GM23338 (cell line): Measurements from ENCODE around the gene CCDC93. TPM values are rescaled to one million over a fixed set of nuclear protein-coding genes. Genes with fewer than 3 reads are reported as not detected.

Source experiments
- ATAC-seq: fragments of 200-7000 bp; cut with Tn5 transposase; 3 replicates; pipeline ENCODE4 v1.9.1; 2020
- DNase-seq: peaks from one replicate; pipeline ENCODE4 v3.0.0-alpha.2; 2015; ENCODE audit warnings: low spot score
- H2AFZ ChIP-seq: fragments of 200-600 bp; sonication (generic); 2 replicates; pipeline ENCODE4 v1.8.0; 2016; ENCODE audit warnings: antibody characterized with exemption, mild to moderate bottlenecking, moderate library complexity
- H3F3A ChIP-seq: fragments of 200-600 bp; sonication (generic); replicated peaks from 2 replicates; pipeline ENCODE4 v1.8.0; 2017; ENCODE audit warnings: antibody characterized with exemption, mixed run types, low read depth
- H3K27ac ChIP-seq: fragments of 200-600 bp; sonication (generic); 2 replicates; pipeline ENCODE4 v1.6.1; 2016; ENCODE audit warnings: low read depth
- H3K27me3 ChIP-seq: fragments of 200-600 bp; sonication (generic); 2 replicates; pipeline ENCODE4 v1.8.0; 2016; ENCODE audit warnings: mild to moderate bottlenecking, mixed run types, moderate library complexity; ENCODE audit not compliant: insufficient read depth
- H3K36me3 ChIP-seq: fragments of 200-600 bp; sonication (generic); 2 replicates; pipeline ENCODE4 v1.8.0; 2016; ENCODE audit warnings: mild to moderate bottlenecking; ENCODE audit not compliant: insufficient read depth
- H3K4me1 ChIP-seq: fragments of 200-600 bp; sonication (generic); 2 replicates; pipeline ENCODE4 v1.8.0; 2016; ENCODE audit warnings: mild to moderate bottlenecking, moderate library complexity; ENCODE audit not compliant: insufficient read depth
- H3K4me2 ChIP-seq: fragments of 200-600 bp; sonication (generic); 2 replicates; pipeline ENCODE4 v1.7.1; 2017; ENCODE audit warnings: mixed run types
- H3K4me3 ChIP-seq: fragments of 200-600 bp; sonication (generic); 2 replicates; pipeline ENCODE4 v1.6.1; 2016; ENCODE audit warnings: mixed run types
- H3K79me2 ChIP-seq: fragments of 200-600 bp; sonication (generic); replicated peaks from 2 replicates; pipeline ENCODE4 v1.8.0; 2017; ENCODE audit warnings: mild to moderate bottlenecking; ENCODE audit not compliant: insufficient read depth
- H3K9me2 ChIP-seq: fragments of 200-600 bp; sonication (generic); 2 replicates; pipeline ENCODE4 v1.8.0; 2017; ENCODE audit not compliant: insufficient read depth
- H4K20me1 ChIP-seq: fragments of 200-600 bp; sonication (generic); replicated peaks from 2 replicates; pipeline ENCODE4 v1.8.0; 2017; ENCODE audit warnings: mild to moderate bottlenecking; ENCODE audit not compliant: insufficient read depth
- H3K27ac Mint-ChIP-seq: 2 replicates; pipeline ENCODE4 v1.8.0; 2020; ENCODE audit warnings: inconsistent platforms, mild to moderate bottlenecking, moderate library complexity, mixed read lengths
- H3K27me3 Mint-ChIP-seq: 3 replicates; pipeline ENCODE4 v1.8.0; 2022; ENCODE audit warnings: low read depth, mild to moderate bottlenecking, moderate library complexity, mixed read lengths, inconsistent platforms; ENCODE audit not compliant: insufficient read depth, poor library complexity
- H3K36me3 Mint-ChIP-seq: 3 replicates; pipeline ENCODE4 v1.8.0; 2021; ENCODE audit warnings: low read depth, mild to moderate bottlenecking, inconsistent platforms, moderate library complexity, mixed read lengths
- H3K4me1 Mint-ChIP-seq: 3 replicates; pipeline ENCODE4 v1.8.0; 2020; ENCODE audit warnings: mild to moderate bottlenecking, inconsistent platforms, mixed read lengths
- H3K4me3 Mint-ChIP-seq: 3 replicates; pipeline ENCODE4 v1.8.0; 2021; ENCODE audit warnings: moderate library complexity, mild to moderate bottlenecking, inconsistent platforms, mixed read lengths
- H3K9me3 Mint-ChIP-seq: 3 replicates; pipeline ENCODE4 v1.8.0; 2020; ENCODE audit warnings: moderate library complexity, mild to moderate bottlenecking, inconsistent platforms, mixed read lengths
- EZH2 ChIP-seq: fragments of 200-600 bp; sonication (generic); IDR thresholded peaks from one replicate; pipeline ENCODE4 v1.8.0; 2017; ENCODE audit warnings: antibody characterized with exemption, mild to moderate bottlenecking, low read depth; ENCODE audit not compliant: unreplicated experiment
- EZH2phosphoT487 ChIP-seq: fragments of 200-600 bp; sonication (generic); IDR thresholded peaks from one replicate; pipeline ENCODE4 v1.8.1; 2018; ENCODE audit warnings: antibody characterized with exemption; ENCODE audit not compliant: unreplicated experiment
- JUNB ChIP-seq: IDR thresholded peaks from one replicate; pipeline ENCODE4 v1.6.1; 2016; ENCODE audit warnings: antibody characterized with exemption; ENCODE audit not compliant: unreplicated experiment
- NANOG ChIP-seq: IDR thresholded peaks from 2 replicates; pipeline ENCODE4 v1.6.1; 2016; ENCODE audit warnings: antibody characterized with exemption, borderline replicate concordance
- POLR2AphosphoS5 ChIP-seq: IDR thresholded peaks from 2 replicates; pipeline ENCODE4 v1.6.1; 2016; ENCODE audit warnings: antibody characterized with exemption, low read depth
- ZNF331 ChIP-seq: fragments of 250-450 bp; sonication (Bioruptor Pico); IDR thresholded peaks from 2 replicates; pipeline ENCODE4 v1.5.0; 2020; ENCODE audit warnings: low read depth, mild to moderate bottlenecking, moderate library complexity
- polyA plus RNA-seq: library from polyadenylated mRNA; unstranded; fragments of >200 nt; fragmentation: Nextera tagmentation; extraction: Ambion mirVana; gene quantifications from 2 replicates; pipeline ENCODE4 v1.2.1, GENCODE V29; 2016
- total RNA-seq: library from RNA; depleted of rRNA; stranded (reverse); fragments of >200 nt; shearing (Covaris generic); gene quantifications from 2 replicates; pipeline ENCODE4 v1.2.3, GENCODE V29; 2014
- TF ChIP-seq, protein P1 (sequence below): fragments of 250-450 bp; sonication (Bioruptor Pico); IDR thresholded peaks from 2 replicates; pipeline ENCODE4 v1.5.0; 2020; ENCODE audit warnings: mild to moderate bottlenecking, moderate library complexity
- TF ChIP-seq, protein P2 (sequence below): IDR thresholded peaks from one replicate; pipeline ENCODE4 v1.6.1; 2018; ENCODE audit warnings: antibody characterized with exemption; ENCODE audit not compliant: unreplicated experiment
- TF ChIP-seq, protein P3 (sequence below): IDR thresholded peaks from 2 replicates; pipeline ENCODE4 v1.6.1; 2016; ENCODE audit warnings: antibody characterized with exemption

CCDC93 gene
- total and polyA plus RNA-seq, 2 experiments from 2014 or later: 13.1 to 16.8 TPM

DNA sequence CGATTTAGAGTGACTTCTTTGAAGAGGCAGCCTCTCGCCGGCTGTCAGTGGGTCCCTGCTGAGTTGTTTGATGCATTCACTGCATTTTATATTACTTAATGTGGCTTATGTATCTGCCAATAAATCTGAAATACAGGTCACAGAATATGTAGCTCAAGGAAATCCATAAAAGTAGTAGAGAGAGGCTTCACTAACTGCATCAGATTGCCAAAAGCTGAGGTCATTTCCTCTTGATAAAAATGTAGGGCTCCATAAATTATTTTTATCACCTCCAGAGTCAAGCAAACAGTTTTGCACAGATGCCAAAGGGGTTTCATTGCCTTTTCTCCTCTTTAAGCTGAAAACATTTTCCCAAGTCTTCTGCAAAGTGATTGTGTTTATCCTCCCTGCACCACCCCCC, 36.5 kb upstream of the CCDC93 start (continued):
- TF ChIP-seq, protein P1, sequence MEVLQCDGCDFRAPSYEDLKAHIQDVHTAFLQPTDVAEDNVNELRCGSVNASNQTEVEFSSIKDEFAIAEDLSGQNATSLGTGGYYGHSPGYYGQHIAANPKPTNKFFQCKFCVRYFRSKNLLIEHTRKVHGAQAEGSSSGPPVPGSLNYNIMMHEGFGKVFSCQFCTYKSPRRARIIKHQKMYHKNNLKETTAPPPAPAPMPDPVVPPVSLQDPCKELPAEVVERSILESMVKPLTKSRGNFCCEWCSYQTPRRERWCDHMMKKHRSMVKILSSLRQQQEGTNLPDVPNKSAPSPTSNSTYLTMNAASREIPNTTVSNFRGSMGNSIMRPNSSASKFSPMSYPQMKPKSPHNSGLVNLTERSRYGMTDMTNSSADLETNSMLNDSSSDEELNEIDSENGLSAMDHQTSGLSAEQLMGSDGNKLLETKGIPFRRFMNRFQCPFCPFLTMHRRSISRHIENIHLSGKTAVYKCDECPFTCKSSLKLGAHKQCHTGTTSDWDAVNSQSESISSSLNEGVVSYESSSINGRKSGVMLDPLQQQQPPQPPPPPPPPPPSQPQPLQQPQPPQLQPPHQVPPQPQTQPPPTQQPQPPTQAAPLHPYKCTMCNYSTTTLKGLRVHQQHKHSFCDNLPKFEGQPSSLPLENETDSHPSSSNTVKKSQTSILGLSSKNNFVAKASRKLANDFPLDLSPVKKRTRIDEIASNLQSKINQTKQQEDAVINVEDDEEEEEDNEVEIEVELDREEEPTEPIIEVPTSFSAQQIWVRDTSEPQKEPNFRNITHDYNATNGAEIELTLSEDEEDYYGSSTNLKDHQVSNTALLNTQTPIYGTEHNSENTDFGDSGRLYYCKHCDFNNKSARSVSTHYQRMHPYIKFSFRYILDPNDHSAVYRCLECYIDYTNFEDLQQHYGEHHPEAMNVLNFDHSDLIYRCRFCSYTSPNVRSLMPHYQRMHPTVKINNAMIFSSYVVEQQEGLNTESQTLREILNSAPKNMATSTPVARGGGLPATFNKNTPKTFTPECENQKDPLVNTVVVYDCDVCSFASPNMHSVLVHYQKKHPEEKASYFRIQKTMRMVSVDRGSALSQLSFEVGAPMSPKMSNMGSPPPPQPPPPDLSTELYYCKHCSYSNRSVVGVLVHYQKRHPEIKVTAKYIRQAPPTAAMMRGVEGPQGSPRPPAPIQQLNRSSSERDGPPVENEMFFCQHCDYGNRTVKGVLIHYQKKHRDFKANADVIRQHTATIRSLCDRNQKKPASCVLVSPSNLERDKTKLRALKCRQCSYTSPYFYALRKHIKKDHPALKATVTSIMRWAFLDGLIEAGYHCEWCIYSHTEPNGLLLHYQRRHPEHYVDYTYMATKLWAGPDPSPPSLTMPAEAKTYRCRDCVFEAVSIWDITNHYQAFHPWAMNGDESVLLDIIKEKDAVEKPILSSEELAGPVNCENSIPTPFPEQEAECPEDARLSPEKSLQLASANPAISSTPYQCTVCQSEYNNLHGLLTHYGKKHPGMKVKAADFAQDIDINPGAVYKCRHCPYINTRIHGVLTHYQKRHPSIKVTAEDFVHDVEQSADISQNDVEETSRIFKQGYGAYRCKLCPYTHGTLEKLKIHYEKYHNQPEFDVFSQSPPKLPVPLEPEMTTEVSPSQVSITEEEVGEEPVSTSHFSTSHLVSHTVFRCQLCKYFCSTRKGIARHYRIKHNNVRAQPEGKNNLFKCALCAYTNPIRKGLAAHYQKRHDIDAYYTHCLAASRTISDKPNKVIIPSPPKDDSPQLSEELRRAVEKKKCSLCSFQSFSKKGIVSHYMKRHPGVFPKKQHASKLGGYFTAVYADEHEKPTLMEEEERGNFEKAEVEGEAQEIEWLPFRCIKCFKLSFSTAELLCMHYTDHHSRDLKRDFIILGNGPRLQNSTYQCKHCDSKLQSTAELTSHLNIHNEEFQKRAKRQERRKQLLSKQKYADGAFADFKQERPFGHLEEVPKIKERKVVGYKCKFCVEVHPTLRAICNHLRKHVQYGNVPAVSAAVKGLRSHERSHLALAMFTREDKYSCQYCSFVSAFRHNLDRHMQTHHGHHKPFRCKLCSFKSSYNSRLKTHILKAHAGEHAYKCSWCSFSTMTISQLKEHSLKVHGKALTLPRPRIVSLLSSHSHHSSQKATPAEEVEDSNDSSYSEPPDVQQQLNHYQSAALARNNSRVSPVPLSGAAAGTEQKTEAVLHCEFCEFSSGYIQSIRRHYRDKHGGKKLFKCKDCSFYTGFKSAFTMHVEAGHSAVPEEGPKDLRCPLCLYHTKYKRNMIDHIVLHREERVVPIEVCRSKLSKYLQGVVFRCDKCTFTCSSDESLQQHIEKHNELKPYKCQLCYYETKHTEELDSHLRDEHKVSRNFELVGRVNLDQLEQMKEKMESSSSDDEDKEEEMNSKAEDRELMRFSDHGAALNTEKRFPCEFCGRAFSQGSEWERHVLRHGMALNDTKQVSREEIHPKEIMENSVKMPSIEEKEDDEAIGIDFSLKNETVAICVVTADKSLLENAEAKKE: no peak
- TF ChIP-seq JUNB (no peak), ZNF331 (CRISPR knock-in tag) (no peak), POLR2AphosphoS5 (no peak)
- TF ChIP-seq, protein P2, sequence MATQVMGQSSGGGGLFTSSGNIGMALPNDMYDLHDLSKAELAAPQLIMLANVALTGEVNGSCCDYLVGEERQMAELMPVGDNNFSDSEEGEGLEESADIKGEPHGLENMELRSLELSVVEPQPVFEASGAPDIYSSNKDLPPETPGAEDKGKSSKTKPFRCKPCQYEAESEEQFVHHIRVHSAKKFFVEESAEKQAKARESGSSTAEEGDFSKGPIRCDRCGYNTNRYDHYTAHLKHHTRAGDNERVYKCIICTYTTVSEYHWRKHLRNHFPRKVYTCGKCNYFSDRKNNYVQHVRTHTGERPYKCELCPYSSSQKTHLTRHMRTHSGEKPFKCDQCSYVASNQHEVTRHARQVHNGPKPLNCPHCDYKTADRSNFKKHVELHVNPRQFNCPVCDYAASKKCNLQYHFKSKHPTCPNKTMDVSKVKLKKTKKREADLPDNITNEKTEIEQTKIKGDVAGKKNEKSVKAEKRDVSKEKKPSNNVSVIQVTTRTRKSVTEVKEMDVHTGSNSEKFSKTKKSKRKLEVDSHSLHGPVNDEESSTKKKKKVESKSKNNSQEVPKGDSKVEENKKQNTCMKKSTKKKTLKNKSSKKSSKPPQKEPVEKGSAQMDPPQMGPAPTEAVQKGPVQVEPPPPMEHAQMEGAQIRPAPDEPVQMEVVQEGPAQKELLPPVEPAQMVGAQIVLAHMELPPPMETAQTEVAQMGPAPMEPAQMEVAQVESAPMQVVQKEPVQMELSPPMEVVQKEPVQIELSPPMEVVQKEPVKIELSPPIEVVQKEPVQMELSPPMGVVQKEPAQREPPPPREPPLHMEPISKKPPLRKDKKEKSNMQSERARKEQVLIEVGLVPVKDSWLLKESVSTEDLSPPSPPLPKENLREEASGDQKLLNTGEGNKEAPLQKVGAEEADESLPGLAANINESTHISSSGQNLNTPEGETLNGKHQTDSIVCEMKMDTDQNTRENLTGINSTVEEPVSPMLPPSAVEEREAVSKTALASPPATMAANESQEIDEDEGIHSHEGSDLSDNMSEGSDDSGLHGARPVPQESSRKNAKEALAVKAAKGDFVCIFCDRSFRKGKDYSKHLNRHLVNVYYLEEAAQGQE: no peak

DNA sequence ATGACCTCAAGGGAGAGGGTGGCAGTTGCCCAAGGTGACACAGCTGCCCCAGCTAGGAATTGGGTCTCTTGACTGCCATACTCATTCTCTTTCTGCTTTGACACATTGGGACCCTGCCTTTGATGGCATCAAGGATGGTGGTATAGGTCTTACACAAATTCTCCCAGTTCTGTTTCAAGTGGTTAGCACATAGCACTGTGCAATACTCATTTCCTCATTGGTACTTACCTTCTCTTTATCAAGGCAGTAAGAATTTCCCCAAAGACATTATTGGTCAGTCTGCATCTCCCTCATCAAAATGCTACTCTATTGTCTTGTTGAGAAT, 35.9 kb upstream of the CCDC93 start:
- Mint-ChIP-seq H3K27me3 (no peaks in the 10 kb centered on the region), H3K27ac (no peak overlapping the region), H3K4me1 (peaks cover 8% of the 10 kb centered on the region; the same call in 2 of the 3 replicates), H3K9me3 (no peaks in the 10 kb centered on the region), H3K36me3 (no peaks in the 10 kb centered on the region), H3K4me3 (no peak overlapping the region)
- Histone ChIP-seq H3K27me3 (no peaks in the 10 kb centered on the region), H3K4me3 (no peak overlapping the region), H3K27ac (no peak overlapping the region), H3K9me2 (no peaks in the 10 kb centered on the region), H4K20me1 (no peaks in the 10 kb centered on the region), H2AFZ (no peak overlapping the region), H3K4me1 (no peaks in the 10 kb centered on the region; the same call in 1 of the 2 replicates), H3F3A (no peaks in the 10 kb centered on the region), H3K36me3 (no peaks in the 10 kb centered on the region), H3K4me2 (no peak overlapping the region), H3K79me2 (no peaks in the 10 kb centered on the region)
- DNase-seq (no peak), ATAC-seq (no peak)
- TF ChIP-seq NANOG: no peak
- TF ChIP-seq EZH2phosphoT487: no peak
- no peak for TF ChIP-seq EZH2
- TF ChIP-seq, protein P3, sequence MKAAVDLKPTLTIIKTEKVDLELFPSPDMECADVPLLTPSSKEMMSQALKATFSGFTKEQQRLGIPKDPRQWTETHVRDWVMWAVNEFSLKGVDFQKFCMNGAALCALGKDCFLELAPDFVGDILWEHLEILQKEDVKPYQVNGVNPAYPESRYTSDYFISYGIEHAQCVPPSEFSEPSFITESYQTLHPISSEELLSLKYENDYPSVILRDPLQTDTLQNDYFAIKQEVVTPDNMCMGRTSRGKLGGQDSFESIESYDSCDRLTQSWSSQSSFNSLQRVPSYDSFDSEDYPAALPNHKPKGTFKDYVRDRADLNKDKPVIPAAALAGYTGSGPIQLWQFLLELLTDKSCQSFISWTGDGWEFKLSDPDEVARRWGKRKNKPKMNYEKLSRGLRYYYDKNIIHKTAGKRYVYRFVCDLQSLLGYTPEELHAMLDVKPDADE: no peak
- TF ChIP-seq POLR2AphosphoS5: no peak
- TF ChIP-seq ZNF331 (CRISPR knock-in tag): no peak
- no peak for TF ChIP-seq JUNB
